ENCODE data around the gene GLIS1. TPM values are rescaled to one million over a fixed set of nuclear protein-coding genes. Genes with fewer than 3 reads are reported as not detected.

GLIS1 gene
- total RNA-seq, 2 experiments from 2014 or later = not detected

GRCh38 chr1:53508056-53508990 is 230.6 kb downstream of the GLIS1 start:
- Mint-ChIP-seq H3K9me3 (no peaks in the 10 kb centered on the region), H3K4me1 (no peaks in the 10 kb centered on the region), H3K36me3 (no peaks in the 10 kb centered on the region), H3K27me3 (no peaks in the 10 kb centered on the region), H3K4me3 (no peak overlapping the region), H3K27ac (no peak overlapping the region)
- ATAC-seq (ENCODE audit: low read depth) = no peak
- POLR2A ChIA-PET = no interaction called here
- DNase-seq = no peak

GRCh38 chr1:53507116-53507820 is 231.7 kb downstream of the GLIS1 start:
- no peak overlapping the region for H3K4me3 Mint-ChIP-seq
- no peaks in the 10 kb centered on the region for H3K36me3 Mint-ChIP-seq
- DNase-seq (no peak), ATAC-seq (ENCODE audit: low read depth) (no peak)
- no peak overlapping the region for H3K27ac Mint-ChIP-seq
- H3K27me3 Mint-ChIP-seq = no peaks in the 10 kb centered on the region
- no peaks in the 10 kb centered on the region for H3K4me1 Mint-ChIP-seq
- POLR2A ChIA-PET = no interaction called here
- no peaks in the 10 kb centered on the region for H3K9me3 Mint-ChIP-seq

GRCh38 chr1:53506355-53507050 is 232.5 kb downstream of the GLIS1 start:
- no peak overlapping the region for H3K27ac Mint-ChIP-seq
- no peaks in the 10 kb centered on the region for H3K36me3 Mint-ChIP-seq
- H3K4me1 Mint-ChIP-seq = no peaks in the 10 kb centered on the region
- no peak for ATAC-seq (ENCODE audit: low read depth)
- no peak for DNase-seq
- no peaks in the 10 kb centered on the region for H3K27me3 Mint-ChIP-seq
- H3K4me3 Mint-ChIP-seq = no peak overlapping the region
- H3K9me3 Mint-ChIP-seq = no peaks in the 10 kb centered on the region
- POLR2A ChIA-PET = no interaction called here

- Mint-ChIP-seq H3K4me1 (no peaks in the 10 kb centered on the region), H3K27ac (no peak overlapping the region), H3K36me3 (no peaks in the 10 kb centered on the region), H3K9me3 (no peaks in the 10 kb centered on the region), H3K4me3 (no peak overlapping the region), H3K27me3 (no peaks in the 10 kb centered on the region)
- no peak for ATAC-seq (ENCODE audit: low read depth)
- no peak for DNase-seq
- POLR2A ChIA-PET = no interaction called here
These were observed 233.1 kb downstream of the GLIS1 start for GRCh38 chr1:53505891-53506290.

DNA sequence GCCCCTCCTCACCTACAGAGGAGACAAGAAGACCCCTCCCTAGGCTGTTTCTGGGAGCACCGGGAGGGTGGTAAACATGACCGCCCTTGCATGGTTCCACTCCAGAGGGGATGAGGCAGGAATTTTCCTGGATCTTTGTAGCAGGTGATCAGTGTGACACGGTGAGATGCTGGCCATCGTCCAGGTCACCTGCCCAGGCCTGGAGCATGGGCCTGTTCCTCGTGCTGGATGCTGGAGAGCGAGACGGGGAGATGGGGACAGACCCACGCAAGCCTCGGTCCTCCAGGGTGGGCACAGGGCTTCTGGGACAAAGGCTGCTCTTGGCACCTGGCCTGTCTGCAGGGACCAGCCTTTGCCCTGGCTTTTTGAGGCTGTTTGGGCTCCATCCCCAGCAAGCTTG is 233.6 kb downstream of the GLIS1 start:
- POLR2A ChIA-PET = no interaction called here
- Mint-ChIP-seq H3K36me3 (no peaks in the 10 kb centered on the region), H3K27ac (no peak overlapping the region), H3K9me3 (no peaks in the 10 kb centered on the region), H3K4me3 (no peak overlapping the region), H3K4me1 (no peaks in the 10 kb centered on the region), H3K27me3 (no peaks in the 10 kb centered on the region)
- ATAC-seq (ENCODE audit: low read depth) (no peak), DNase-seq (no peak)

DNA sequence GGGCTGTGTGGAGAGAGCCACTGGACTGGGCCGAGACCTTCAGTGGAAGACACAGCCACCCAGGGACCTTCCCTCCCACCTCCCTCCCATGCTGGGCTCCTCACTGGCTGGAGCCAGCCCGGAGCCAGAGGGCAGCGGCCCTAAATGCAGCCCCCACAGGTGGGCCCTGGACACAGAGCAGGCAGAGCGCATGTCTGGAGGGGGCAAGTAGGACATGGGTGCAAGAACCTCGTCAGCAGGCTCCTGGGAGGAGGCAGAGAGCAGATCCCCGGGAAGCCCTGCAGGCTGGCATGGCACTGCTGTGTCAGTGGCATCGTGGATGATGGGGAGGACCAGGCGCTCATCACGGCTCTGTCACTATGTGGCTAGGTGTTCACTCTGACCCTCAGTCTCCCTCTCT is 234.1 kb downstream of the GLIS1 start:
- no peak for DNase-seq
- H3K4me3 Mint-ChIP-seq = no peak overlapping the region
- POLR2A ChIA-PET = no interaction called here
- no peak for ATAC-seq (ENCODE audit: low read depth)
- H3K36me3 Mint-ChIP-seq = no peaks in the 10 kb centered on the region
- no peaks in the 10 kb centered on the region for H3K4me1 Mint-ChIP-seq
- H3K27ac Mint-ChIP-seq = no peak overlapping the region
- H3K27me3 Mint-ChIP-seq = no peaks in the 10 kb centered on the region
- H3K9me3 Mint-ChIP-seq = no peaks in the 10 kb centered on the region

DNA sequence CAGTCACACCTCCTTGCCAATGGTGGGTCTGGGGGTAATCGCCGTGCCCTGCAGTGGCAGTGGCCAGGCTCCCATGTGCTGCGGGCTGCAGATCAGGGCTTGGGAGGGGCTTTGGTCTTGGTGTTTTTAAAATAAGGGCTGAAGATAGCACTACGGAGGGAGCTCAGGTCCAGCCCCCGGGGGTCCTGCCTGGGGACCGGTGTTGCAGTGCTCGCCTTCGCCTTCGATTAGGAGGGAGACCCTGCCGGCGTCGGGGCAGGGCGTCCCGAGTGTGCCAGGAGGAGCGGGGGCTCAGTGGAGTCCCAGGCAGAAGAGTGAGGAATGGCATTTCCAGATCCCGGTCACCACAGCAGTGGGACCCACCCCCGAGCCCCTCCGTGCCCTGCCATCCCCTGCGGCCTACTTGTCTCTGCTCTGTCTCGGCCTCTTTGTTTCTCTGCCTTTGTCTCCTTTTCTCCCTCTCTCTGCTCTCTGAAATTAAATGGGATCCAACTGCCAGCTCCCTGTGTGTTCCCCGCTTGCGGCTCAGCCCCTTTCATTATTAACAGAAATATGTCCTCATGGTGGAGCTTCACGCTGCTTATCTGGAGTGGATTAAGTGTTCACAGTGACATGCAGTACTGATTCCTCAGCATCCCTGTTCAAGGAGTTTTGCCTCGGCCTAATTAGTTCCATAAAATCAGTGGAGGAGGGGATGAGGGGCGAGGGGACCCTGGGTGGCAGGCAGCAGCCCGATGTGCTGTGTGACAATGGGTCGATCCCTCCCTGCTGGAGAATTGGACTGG is 235.3 kb downstream of the GLIS1 start:
- DNase-seq (no peak), ATAC-seq (ENCODE audit: low read depth) (no peak)
- Mint-ChIP-seq H3K36me3 (no peaks in the 10 kb centered on the region), H3K27ac (no peak overlapping the region), H3K4me3 (no peak overlapping the region), H3K9me3 (no peaks in the 10 kb centered on the region), H3K4me1 (peaks cover 3% of the 10 kb centered on the region), H3K27me3 (no peaks in the 10 kb centered on the region)
- POLR2A ChIA-PET = no interaction called here

DNA sequence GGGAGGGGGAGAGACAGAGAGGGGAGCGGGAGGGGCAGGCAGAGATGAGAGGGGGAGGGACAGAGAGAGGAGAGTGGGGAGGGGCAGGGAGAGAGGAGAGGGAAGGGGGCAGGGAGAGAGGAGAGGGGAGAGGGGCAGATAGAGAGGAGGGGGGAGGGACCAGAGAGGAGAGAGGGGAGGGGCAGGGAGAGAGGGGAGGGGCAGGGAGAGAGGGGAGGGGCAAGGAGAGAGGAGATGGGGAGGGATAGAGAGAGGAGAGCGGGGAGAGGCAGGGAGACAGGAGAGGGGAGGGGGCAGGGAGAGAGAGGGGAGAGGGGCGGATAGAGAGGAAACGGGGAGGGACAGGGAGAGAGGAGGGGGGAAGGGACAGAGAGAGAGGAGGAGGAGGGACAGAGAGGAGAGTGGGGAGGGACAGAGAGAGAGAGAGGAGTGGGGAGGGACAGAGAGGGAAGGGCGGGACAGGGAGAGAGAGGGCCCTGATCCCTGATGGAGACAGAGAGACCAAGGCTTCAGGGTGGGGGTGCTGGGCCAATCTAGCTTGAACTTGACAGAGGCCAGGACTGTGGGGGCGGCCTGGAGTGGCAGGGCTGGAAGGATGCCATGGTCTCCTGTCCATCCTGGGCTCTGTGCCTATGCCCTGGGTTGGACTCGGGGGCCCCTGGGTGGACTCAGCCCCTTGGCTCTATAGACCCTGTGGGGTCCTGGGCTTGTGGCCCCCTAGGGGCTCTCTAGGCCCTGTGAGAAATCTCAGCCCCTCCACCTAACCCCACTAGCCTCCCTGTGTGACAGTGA is 236.1 kb downstream of the GLIS1 start:
- no peaks in the 10 kb centered on the region for H3K9me3 Mint-ChIP-seq
- H3K27me3 Mint-ChIP-seq = no peaks in the 10 kb centered on the region
- H3K4me3 Mint-ChIP-seq = no peak overlapping the region
- POLR2A ChIA-PET = no interaction called here
- ATAC-seq (ENCODE audit: low read depth) = no peak
- H3K4me1 Mint-ChIP-seq = peaks cover 3% of the 10 kb centered on the region
- H3K27ac Mint-ChIP-seq = no peak overlapping the region
- DNase-seq = no peak
- no peaks in the 10 kb centered on the region for H3K36me3 Mint-ChIP-seq

- Mint-ChIP-seq H3K27ac (no peak overlapping the region), H3K9me3 (no peaks in the 10 kb centered on the region), H3K36me3 (no peaks in the 10 kb centered on the region), H3K27me3 (no peaks in the 10 kb centered on the region), H3K4me1 (peaks cover 3% of the 10 kb centered on the region), H3K4me3 (no peak overlapping the region)
- no peak for ATAC-seq (ENCODE audit: low read depth)
- no peak for DNase-seq
- POLR2A ChIA-PET = no interaction called here
These were observed 237.6 kb downstream of the GLIS1 start for GRCh38 chr1:53501065-53502005.

DNA sequence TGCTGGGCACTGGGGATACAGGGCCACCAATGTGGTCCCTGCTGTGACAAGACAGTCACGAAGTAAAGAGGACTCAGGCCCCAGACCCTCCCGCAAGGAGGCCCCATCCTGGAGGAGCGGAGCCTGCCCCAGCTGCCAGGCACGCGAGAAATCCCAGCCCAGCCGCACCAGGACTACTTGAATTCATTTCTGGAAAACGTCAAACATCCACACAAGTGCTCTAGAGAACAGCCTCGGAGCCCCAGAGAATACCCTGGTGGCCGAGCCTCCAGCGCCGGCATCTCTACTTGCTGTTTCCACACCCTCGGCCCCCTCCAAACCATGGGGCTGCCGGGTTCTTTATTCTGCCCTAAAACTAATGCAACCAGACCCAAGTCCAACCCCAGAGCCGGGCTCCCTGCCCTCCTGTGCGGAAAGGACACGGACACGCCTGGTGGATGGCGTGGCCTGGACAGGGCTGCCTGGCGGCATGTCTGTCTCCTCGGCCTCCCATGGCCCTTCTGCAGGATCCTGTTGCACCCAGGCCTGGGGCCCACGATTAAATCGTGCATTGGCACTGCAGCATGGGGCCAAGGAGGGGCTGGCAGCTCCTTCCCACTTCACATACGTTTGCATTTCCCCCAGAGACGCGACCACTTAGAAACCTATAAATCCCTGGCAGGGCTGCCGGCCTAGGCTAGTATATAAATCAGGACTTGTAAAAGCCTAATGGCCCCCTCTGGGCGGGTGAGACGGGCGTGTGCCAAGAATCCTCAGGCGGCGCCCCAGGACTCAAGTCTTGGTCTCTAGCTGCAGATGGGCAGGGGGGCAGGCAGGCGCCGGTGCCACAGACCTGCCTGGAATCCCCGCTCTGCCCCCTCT is 238.5 kb downstream of the GLIS1 start:
- no peak for DNase-seq
- no peak for ATAC-seq (ENCODE audit: low read depth)
- H3K27ac Mint-ChIP-seq = no peak overlapping the region
- H3K4me1 Mint-ChIP-seq = peaks cover 3% of the 10 kb centered on the region
- no peaks in the 10 kb centered on the region for H3K27me3 Mint-ChIP-seq
- no peak overlapping the region for H3K4me3 Mint-ChIP-seq
- H3K9me3 Mint-ChIP-seq = no peaks in the 10 kb centered on the region
- no peaks in the 10 kb centered on the region for H3K36me3 Mint-ChIP-seq
- POLR2A ChIA-PET = no interaction called here
